ENCODE data around the gene S100A12.

The S100A12 gene

DNA sequence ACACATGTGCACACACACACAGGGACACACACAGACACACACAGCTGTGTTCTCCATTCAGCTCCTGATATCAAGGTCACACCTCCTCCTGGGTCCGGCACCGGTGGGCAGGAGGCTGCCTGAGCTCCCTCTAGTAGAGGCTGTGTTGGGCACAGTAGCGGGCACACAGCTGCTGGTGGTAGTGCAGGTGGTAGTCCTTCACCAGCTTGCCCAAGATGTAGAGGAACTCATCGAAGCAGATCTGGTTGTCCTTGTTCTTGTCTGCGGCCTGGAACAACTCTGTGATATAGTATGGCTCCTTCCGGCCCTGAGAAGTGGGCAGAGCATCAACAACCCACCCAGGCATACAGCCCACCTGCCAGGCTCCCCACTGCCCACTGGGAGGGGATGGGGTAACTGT lies 21.0 kb upstream of the S100A12 start:
- DNase-seq: no peak

DNA sequence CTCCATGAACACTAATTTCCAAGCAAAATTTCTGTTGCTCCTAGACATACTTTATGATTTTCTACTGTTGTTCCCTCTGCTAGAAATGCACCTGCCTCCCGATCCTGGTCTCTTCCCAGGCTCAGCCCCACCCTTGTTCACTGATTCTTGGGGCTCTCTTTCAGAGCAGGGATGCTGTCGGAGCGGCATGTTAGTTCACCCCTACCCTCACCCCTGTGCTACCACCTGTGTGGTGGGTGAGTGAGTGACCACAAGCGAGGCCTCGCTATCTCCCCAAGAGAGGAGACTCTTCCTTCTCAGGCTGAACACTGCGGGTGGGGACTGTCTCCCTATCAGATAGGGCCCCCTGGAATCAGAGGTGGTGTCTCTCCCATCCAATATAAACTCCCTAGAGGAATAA lies 20.4 kb upstream of the S100A12 start:
- DNase-seq: no peak

DNA sequence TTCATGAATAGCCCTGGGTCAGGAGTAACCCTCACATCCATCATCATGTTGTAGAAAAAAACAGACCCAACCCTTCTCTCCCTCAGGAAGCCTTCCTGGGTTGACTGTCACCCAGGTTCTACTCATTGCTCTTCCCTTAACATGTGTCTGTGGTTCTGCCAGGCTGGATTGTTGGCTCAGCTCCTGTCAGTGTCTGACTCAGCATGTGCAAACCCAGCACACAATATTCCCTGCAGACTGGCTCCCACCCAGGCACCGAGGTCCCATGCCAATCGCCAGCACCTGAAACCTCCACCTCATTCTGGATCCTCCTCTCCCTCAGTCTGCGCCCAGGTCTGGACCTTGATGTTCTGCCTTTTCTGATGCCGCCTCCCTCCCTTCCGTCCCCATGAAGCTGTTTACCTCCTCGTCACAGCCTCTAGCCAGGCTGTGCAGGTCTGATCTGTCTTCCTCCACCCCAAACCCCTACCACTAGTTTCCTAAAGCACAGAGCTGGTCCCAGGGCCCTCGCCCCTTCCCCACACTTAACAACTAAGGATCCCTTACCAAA lies 19.8 kb upstream of the S100A12 start:
- no peak for DNase-seq

GRCh38 chr1:153394391-153394790 lies 19.0 kb upstream of the S100A12 start:
- no peak for DNase-seq

- DNase-seq: no peak
Observed at GRCh38 chr1:153393926-153394325, 18.5 kb upstream of the S100A12 start.

- DNase-seq: no peak
Observed at GRCh38 chr1:153392822-153393221, 17.4 kb upstream of the S100A12 start.

DNA sequence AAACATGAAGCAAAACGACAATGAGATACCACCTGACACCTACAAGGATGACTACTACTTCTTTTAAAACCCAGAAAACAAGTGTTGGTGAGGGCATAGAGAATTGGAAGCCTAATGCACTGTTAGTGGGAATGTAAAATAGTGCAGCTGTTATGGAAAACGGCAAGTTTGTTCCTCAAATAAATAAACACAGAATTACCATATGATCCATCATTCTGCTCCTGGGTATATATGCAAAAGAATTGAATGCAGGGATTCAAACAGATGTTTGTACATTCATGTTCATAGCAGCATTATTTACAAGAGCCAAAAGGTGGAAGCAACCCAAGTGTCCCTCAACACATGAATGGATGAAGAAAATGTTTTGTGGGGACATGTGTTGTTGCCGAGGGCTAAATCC lies 16.8 kb upstream of the S100A12 start:
- no peak for DNase-seq

- DNase-seq: no peak
Observed at GRCh38 chr1:153390938-153391710, 15.7 kb upstream of the S100A12 start, which contains the start of gene S100A8. TSS of gene S100A8 (minus strand) at chr1:153391073. CDS start at chr1:153390535, 538 bp downstream.

GRCh38 chr1:153389973-153390879 lies 14.8 kb upstream of the S100A12 start:
- no peak for DNase-seq

GRCh38 chr1:153389401-153389800 lies 14.0 kb upstream of the S100A12 start:
- no peak for DNase-seq

DNA sequence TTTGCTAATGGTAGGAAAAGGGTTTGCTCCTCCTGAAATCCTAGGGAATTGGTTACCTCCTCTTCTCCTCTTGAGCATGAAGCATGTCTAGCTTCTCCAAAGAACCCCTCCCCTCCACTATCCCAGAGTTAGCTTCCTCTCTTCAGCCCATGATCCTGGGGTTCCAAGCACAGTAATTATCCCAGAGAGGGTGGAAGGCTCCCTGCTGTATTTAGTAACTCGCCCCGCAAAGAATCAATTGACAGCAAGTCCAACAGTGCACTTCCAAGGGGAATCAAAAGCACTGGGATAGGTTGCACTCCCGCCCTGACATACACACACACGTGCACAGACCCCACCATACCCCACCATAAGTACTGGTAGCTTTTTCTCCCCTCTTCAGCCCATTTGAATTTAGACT lies 12.4 kb upstream of the S100A12 start:
- no peak for DNase-seq

GRCh38 chr1:153387001-153387400 lies 11.6 kb upstream of the S100A12 start:
- no peak for DNase-seq

GRCh38 chr1:153386500-153386901 lies 11.1 kb upstream of the S100A12 start:
- DNase-seq: no peak

DNA sequence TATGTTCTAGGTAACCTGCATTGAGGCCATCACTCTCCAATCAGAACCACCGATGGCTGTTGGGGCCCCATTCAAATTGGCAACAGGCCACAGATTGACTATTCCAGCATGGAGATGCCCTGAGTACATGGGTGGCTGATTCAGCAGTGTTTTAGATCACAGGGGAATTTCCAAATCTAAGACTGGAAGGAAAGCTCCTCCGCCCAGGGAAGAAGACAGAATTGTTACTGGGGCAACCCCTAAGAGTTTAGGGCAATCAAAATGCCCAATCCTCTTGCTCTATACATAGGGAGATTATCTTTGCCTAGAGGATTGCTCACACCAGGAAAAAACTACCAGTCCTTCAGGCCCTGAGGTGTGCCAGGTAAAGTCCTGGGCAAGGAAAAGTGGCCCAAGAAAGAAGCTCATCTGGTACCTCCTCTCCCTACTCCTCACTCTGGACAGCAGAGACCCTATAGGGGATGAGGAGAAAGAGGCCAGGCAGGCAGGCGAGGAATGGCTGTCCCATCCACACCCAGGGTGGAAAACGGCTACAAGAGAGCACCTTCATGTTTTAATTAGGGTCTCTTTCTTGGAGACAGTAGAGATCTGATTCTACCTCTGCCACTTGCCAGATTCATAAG lies 9.6 kb upstream of the S100A12 start:
- no peak for DNase-seq

- no peak for DNase-seq
Observed at GRCh38 chr1:153380711-153381110, 5.3 kb upstream of the S100A12 start.

GRCh38 chr1:153379591-153379990 lies 4.2 kb upstream of the S100A12 start:
- no peak for DNase-seq

DNA sequence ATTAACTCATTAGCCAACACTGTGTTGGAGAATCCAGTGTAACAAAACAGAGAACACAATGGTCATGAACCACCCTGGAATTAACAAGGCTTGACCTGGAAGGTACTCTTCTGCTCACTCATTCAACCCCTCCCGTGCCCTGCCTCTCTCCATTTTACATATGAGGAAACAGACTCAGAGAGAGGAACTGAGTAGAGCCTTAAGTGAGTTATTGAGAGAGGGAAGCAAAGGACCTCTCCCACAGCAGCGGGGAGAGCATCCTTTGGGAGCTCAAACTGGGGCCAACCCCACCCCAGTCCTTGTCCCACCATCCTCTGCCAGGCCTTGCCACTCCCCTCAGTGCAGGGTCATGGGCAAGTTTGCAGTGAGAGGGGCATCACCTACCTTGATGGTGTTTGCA lies 1.4 kb downstream of the S100A12 start:
- DNase-seq: no peak

DNA sequence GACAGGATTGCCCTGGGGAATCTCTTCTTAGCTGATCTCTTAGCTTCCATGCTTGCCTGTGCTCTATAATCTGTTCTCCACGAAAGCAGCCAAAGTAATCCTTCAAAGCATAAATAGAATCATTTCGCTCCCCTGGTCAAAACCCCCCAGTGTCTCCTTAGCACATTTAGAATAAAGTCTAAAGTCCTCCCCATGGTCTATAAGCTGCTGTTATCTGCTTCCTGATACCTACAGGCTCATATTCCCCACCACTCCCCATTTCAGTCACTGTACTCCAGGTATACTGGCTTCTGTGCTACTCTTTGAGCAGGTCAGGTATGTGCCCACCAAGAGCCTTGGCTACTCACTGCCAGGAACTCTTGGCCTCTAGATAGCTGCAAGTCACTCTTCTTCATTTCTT lies 2.9 kb downstream of the S100A12 start:
- DNase-seq: no peak

- DNase-seq: no peak
Observed at GRCh38 chr1:153371231-153371630, 4.2 kb downstream of the S100A12 start.

- no peak for DNase-seq
Observed at GRCh38 chr1:153370146-153370545, 5.3 kb downstream of the S100A12 start.

DNA sequence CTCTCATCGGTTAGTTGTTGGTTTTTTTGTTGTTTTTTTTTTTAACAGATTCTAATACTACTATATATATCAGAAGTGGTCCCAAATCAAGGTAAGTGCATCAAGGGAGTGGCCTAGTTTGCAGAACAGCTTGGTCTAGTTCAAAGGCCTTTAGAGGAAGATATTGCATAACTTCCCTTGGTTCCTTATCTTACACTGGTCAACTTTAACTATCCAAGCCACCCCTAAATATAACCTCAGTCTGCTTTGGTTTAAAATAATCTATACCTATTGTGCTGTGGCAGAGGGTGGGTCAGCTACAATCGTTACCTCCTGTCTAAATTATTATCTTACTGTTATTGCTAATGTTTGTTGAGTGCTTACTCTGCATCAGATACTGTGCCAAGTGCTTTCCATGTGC lies 6.9 kb downstream of the S100A12 start:
- DNase-seq: no peak

DNA sequence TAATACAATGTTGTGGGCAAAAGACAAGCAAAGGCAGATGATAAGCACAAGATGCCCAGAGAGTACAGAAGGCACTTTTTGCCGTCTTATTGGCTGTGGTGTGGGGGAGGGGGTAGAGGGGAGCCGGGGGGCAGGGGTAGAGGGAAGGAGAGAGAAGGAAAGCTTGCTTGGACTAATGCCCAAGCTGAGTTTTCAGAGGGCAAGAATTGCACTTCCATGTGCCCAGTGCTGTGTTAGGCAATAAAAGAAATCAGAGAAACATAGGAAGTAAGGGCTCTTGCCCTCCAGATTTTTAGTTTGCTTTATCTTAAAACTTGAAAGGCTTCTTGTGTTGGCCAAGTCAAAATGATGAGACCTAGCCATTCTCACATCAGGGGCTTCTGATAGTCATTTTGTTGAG lies 8.3 kb downstream of the S100A12 start:
- no peak for DNase-seq

DNA sequence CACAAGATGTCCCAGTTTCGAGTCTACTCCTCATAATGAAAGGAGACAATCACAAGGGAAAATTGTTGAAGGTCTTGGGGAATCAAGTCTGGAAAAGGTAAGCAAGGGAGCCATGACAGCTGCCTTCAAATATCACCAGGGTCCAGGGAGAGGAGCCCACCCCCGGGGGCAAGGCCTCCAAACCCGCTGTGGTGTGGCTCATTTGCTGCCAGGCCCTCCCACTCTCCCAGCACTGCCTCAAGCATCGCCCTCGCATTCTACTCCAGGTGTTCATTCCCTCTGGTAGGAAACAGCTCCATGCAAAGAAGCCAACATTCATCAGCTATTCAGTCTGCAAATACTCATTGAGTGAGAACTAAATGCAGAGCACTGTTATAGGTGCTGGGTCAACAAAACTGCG lies 9.2 kb downstream of the S100A12 start:
- DNase-seq: no peak
